HL-60 (cell line): ENCODE data around the gene CDK6.

Experiments used
- DNase-seq, 2 experiments: peaks; one replicate each; pipeline ENCODE4 v3.0.0-alpha.2; 2010 to 2020; ENCODE audit warnings: low read depth in 1 of 2, low spot score in 1 of 2
- H3K27ac ChIP-seq: fragments of 250-450 bp; sonication (Bioruptor Pico); replicated peaks from 2 replicates; pipeline ENCODE4 v1.5.1; 2020; ENCODE audit warnings: mild to moderate bottlenecking, moderate library complexity
- H3K27me3 ChIP-seq: fragments of 250-450 bp; sonication (Bioruptor Pico); 2 replicates; pipeline ENCODE4 v1.5.1; 2021; ENCODE audit warnings: mild to moderate bottlenecking, moderate library complexity; ENCODE audit not compliant: insufficient read depth, poor library complexity, severe bottlenecking
- H3K4me3 ChIP-seq: replicated peaks from 2 replicates; pipeline ENCODE4 v1.5.1; 2011; ENCODE audit warnings: mild to moderate bottlenecking, control low read depth, low read length; ENCODE audit not compliant: insufficient read depth
- CTCF ChIP-seq: IDR thresholded peaks from one replicate; pipeline ENCODE4 v1.5.1; 2011; ENCODE audit warnings: low read length, control low read depth, inconsistent platforms; ENCODE audit not compliant: insufficient read depth
- GABPA ChIP-seq: IDR thresholded peaks from 2 replicates; pipeline ENCODE4 v1.6.1; 2012; ENCODE audit warnings: low read depth
- POLR2AphosphoS5 ChIP-seq: IDR thresholded peaks from 2 replicates; pipeline ENCODE4 v1.6.1; 2012; ENCODE audit warnings: low read depth
- SPI1 ChIP-seq: IDR thresholded peaks from 2 replicates; pipeline ENCODE4 v1.6.1; 2012; ENCODE audit warnings: low read depth, mild to moderate bottlenecking, borderline replicate concordance
- TF ChIP-seq, protein P1 (sequence below): IDR thresholded peaks from 2 replicates; pipeline ENCODE4 v1.6.1; 2012; ENCODE audit warnings: low read depth; ENCODE audit not compliant: insufficient replicate concordance

The CDK6 gene

DNA sequence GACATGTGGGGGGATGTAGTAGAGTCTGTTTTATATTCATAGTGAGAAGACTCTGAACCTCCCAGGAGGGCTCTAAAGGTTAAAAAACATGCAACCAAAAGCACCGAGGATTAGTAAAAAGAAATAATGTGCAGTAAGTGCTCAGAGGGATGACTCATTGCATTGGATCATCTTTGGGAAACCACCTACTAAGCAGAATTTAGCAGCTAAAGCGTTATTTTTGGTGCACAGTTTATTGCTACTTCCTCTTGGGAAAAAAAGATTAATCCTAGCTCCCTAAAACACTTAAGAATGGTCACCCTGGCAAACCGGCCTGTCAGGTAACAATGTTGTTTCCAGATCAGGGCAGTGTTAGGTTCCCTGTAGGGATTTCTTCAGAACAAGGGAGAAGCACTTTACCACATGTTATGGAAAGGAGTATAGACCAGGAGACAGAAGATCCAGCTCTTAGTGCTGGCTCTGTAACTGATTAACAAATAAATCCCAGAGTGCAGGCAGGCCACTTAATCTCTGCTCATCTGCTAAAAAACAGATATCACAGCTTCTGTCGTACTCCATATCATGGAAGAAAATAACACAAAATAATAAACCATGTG is 201.4 kb downstream of the CDK6 start:
- H3K4me3 ChIP-seq = no peak overlapping the region
- peak in 1 of 2 experiments; percentile 14 for DNase-seq
- peak overlapping the region; percentile 45 for H3K27ac ChIP-seq
- TF ChIP-seq GABPA (no peak), CTCF (no peak), SPI1 (no peak), POLR2AphosphoS5 (no peak)
- TF ChIP-seq, protein P1, sequence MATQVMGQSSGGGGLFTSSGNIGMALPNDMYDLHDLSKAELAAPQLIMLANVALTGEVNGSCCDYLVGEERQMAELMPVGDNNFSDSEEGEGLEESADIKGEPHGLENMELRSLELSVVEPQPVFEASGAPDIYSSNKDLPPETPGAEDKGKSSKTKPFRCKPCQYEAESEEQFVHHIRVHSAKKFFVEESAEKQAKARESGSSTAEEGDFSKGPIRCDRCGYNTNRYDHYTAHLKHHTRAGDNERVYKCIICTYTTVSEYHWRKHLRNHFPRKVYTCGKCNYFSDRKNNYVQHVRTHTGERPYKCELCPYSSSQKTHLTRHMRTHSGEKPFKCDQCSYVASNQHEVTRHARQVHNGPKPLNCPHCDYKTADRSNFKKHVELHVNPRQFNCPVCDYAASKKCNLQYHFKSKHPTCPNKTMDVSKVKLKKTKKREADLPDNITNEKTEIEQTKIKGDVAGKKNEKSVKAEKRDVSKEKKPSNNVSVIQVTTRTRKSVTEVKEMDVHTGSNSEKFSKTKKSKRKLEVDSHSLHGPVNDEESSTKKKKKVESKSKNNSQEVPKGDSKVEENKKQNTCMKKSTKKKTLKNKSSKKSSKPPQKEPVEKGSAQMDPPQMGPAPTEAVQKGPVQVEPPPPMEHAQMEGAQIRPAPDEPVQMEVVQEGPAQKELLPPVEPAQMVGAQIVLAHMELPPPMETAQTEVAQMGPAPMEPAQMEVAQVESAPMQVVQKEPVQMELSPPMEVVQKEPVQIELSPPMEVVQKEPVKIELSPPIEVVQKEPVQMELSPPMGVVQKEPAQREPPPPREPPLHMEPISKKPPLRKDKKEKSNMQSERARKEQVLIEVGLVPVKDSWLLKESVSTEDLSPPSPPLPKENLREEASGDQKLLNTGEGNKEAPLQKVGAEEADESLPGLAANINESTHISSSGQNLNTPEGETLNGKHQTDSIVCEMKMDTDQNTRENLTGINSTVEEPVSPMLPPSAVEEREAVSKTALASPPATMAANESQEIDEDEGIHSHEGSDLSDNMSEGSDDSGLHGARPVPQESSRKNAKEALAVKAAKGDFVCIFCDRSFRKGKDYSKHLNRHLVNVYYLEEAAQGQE = no peak
- H3K27me3 ChIP-seq = no peaks in the 10 kb centered on the region

- H3K27me3 ChIP-seq = no peaks in the 10 kb centered on the region
- no peak overlapping the region for H3K4me3 ChIP-seq
- peak overlapping the region; percentile 45 for H3K27ac ChIP-seq
- no peak for TF ChIP-seq CTCF
- TF ChIP-seq POLR2AphosphoS5 = no peak
- TF ChIP-seq GABPA = no peak
- TF ChIP-seq, protein P1 = no peak
- no peak for TF ChIP-seq SPI1
- no peak for DNase-seq
These were observed 202.2 kb downstream of the CDK6 start for GRCh38 chr7:92634205-92634604.

DNA sequence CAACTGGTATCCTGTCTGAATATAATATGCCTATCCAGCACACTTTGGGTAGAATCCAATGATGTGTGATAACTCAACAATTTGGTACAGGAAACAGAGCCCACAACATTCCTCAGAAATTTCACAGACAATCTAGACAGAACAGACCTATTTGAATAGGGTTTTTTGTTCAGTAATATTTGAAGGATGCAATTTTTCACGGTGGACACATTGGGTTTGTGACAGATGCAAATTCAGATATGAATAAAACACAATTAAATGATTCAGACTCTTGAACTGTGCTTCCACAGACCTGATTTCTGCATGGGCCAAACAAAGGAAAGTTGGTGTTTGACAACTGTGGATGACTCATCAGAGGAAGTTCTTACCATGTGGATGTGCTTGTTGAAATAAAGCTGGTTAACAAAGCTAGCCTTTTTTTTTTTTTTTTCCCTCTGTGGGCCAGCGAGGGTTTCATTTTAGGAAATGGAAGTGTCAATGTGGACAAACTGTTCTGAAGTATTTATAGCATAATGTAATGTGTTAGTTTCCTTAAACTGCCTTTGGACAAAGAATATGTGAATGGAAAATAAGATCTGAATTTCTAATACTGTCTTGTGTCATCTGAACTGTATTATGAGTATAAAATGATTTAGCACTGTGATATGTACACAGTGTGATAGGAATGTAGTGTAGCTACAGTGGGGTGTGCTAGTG is 203.0 kb downstream of the CDK6 start:
- TF ChIP-seq SPI1 = peak; percentile 61; the same call in 1 of the 2 replicates
- no peak for TF ChIP-seq GABPA
- Histone ChIP-seq H3K4me3 (no peak overlapping the region), H3K27ac (peak overlapping the region; percentile 45), H3K27me3 (no peaks in the 10 kb centered on the region)
- DNase-seq = peak; percentile 69 to 72

DNA sequence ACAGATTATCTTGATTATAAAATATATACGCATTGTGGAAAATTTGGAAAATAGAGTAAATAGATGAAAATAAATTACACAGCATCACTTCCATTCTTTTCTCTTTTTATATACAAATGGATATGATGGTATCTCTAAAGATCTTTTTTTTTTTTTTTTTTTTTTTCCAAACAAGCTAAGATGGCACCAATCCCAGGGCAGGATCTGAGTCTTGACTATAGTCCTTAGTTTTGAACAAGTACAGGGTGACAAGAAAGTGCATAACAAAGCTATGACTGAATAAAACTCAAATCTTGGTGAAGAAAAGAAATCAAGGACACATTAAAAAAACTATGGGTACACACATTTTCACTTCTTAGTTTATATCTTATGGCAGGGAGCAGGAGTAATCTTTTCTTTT is 203.6 kb downstream of the CDK6 start:
- Histone ChIP-seq H3K4me3 (no peak overlapping the region), H3K27ac (peak overlapping the region; percentile 43), H3K27me3 (no peaks in the 10 kb centered on the region)
- DNase-seq = no peak
- no peak for TF ChIP-seq GABPA
